Prostate gland (tissue), 2 donors: Measurements from ENCODE around the gene ZFP62. TPM values are rescaled to one million over a fixed set of nuclear protein-coding genes. Genes with fewer than 3 reads are reported as not detected.

ENCODE experiments used
- DNase-seq: peaks from one replicate; pipeline ENCODE4 v3.0.0-alpha.2; 2019; ENCODE audit warnings: low spot score
- H3K27ac ChIP-seq, 2 donors: fragments of 200-600 bp; sonication (generic); 2 replicates each; pipeline ENCODE4 v1.5.1; 2017 to 2019
- H3K27me3 ChIP-seq: fragments of 200-600 bp; sonication (generic); replicated peaks from 2 replicates; pipeline ENCODE4 v1.5.1; 2019; ENCODE audit not compliant: insufficient read depth
- H3K36me3 ChIP-seq, 2 donors: fragments of 200-600 bp; sonication (generic); 1 replicate in 1 of 2; 2 replicates in 1 of 2; pipeline versions ENCODE4 v1.5.1 to v1.8.1; 2017 to 2019
- H3K4me1 ChIP-seq: fragments of 200-600 bp; sonication (generic); replicated peaks from 2 replicates; pipeline ENCODE4 v1.5.1; 2019
- H3K4me3 ChIP-seq, 2 donors: fragments of 200-600 bp; sonication (generic); 2 replicates each; pipeline ENCODE4 v1.5.1; 2017 to 2019
- H3K9me3 ChIP-seq: fragments of 200-600 bp; sonication (generic); 2 replicates; pipeline ENCODE4 v1.5.1; 2017
- CTCF ChIP-seq, 4 experiments: fragments of 200-600 bp in 2 of 4; fragments of 450-650 bp in 2 of 4; sonication (generic) in 2 of 4; IDR thresholded peaks; 1 replicate in 3 of 4; 2 replicates in 1 of 4; pipeline ENCODE4 v1.5.1; 2016 to 2019; ENCODE audit warnings: antibody characterized with exemption in 4 of 4, mild to moderate bottlenecking in 2 of 4, moderate library complexity in 2 of 4
- POLR2A ChIP-seq: fragments of 450-650 bp; IDR thresholded peaks from one replicate; pipeline ENCODE4 v1.6.1; 2016; ENCODE audit warnings: antibody characterized with exemption, mild to moderate bottlenecking
- POLR2AphosphoS5 ChIP-seq: sonication (generic); formaldehyde crosslinking; IDR thresholded peaks from one replicate; pipeline ENCODE4 v1.6.1; 2017; ENCODE audit warnings: antibody characterized with exemption
- WGBS: methylation state at CpG from one replicate; pipeline ENCODE4 v1.1.5; 2018; 5-methylcytosine and 5-hydroxymethylcytosine counted together
- intact Hi-C: fragments of 100-400 bp; cut with DNase I; formaldehyde crosslinking; loops from one replicate; pipeline ENCODE4 v1.14.2; 2022
- total RNA-seq, 2 donors: library from RNA; depleted of rRNA; stranded (reverse); fragments of >200 nt; gene quantifications; one replicate each; pipeline ENCODE4 v1.1.0, GENCODE V29; 2016

The ZFP62 gene
- total RNA-seq, 2 donors from 2014 or later = 24.5 to 28.1 TPM

- TF ChIP-seq POLR2A = no peak
- TF ChIP-seq CTCF (IDR thresholded peaks at IDR 0.05) = peak; percentile 55 to 91 (median 84)
- TF ChIP-seq POLR2AphosphoS5 = peak; percentile 79
- Histone ChIP-seq H3K4me3 (no peak overlapping the region), H3K27ac (peak overlapping the region; percentile 80 to 81), H3K36me3 (no peaks in the 10 kb centered on the region), H3K4me1 (peaks cover 7% of the 10 kb centered on the region), H3K9me3 (no peaks in the 10 kb centered on the region), H3K27me3 (no peaks in the 10 kb centered on the region)
- intact Hi-C loops = loop anchor here (5.0 to 10.0 kb wide), 3 partner anchors 293 to 376 kb away; partner anchors contain the start of gene RACK1
- 2% methylated on average over 3 of the region's 3 CpGs for WGBS
- peak; percentile 91 for DNase-seq
Measured at GRCh38 chr5:180868960-180869359, 7.9 kb upstream of the ZFP62 start.

- TF ChIP-seq POLR2AphosphoS5 (no peak), POLR2A (no peak), CTCF (IDR thresholded peaks at IDR 0.05) (no peak)
- intact Hi-C loops = loop anchor here (5.0 to 10.0 kb wide), 3 partner anchors 295 to 378 kb away; partner anchors contain the start of gene RACK1
- H3K4me1 ChIP-seq = peaks cover 7% of the 10 kb centered on the region
- H3K27me3 ChIP-seq = no peaks in the 10 kb centered on the region
- WGBS = 79% methylated on average over 10 of the region's 10 CpGs
- H3K36me3 ChIP-seq = no peaks in the 10 kb centered on the region
- no peak for DNase-seq
- peak overlapping the region; percentile 45 to 47 for H3K27ac ChIP-seq
- H3K9me3 ChIP-seq = no peaks in the 10 kb centered on the region
- no peak overlapping the region for H3K4me3 ChIP-seq
Measured at GRCh38 chr5:180866985-180867384, 5.9 kb upstream of the ZFP62 start.

- WGBS = 26% methylated on average over 5 of the region's 5 CpGs
- intact Hi-C loops = loop anchor here (5.0 to 10.0 kb wide), 3 partner anchors 296 to 379 kb away; partner anchors contain the start of gene RACK1
- Histone ChIP-seq H3K4me3 (no peak overlapping the region), H3K36me3 (no peaks in the 10 kb centered on the region), H3K27ac (peak overlapping the region; percentile 45 to 47), H3K27me3 (no peaks in the 10 kb centered on the region), H3K9me3 (no peaks in the 10 kb centered on the region), H3K4me1 (peaks cover 7% of the 10 kb centered on the region)
- TF ChIP-seq POLR2AphosphoS5 = peak; percentile 34
- TF ChIP-seq CTCF (IDR thresholded peaks at IDR 0.05) = no peak
- TF ChIP-seq POLR2A = no peak
- DNase-seq = peak; percentile 41
Measured at GRCh38 chr5:180865981-180866695, 5.1 kb upstream of the ZFP62 start.

GRCh38 chr5:180862645-180863044, 1.6 kb upstream of the ZFP62 start:
- no peak for DNase-seq
- Histone ChIP-seq H3K4me3 (no peak overlapping the region), H3K27ac (no peak overlapping the region), H3K27me3 (no peaks in the 10 kb centered on the region), H3K9me3 (no peaks in the 10 kb centered on the region), H3K36me3 (no peaks in the 10 kb centered on the region), H3K4me1 (peaks cover 3% of the 10 kb centered on the region)
- no peak for TF ChIP-seq CTCF (IDR thresholded peaks at IDR 0.05)
- no peak for TF ChIP-seq POLR2AphosphoS5
- TF ChIP-seq POLR2A = no peak
- intact Hi-C loops = loop anchor here (5.0 to 10.0 kb wide), 3 partner anchors 60 to 382 kb away; partner anchors contain the start of genes MGAT1 and RACK1
- 41% methylated on average over 11 of the region's 11 CpGs for WGBS
